COLO829 (cell line): Measurements from ENCODE around the gene RUNDC3A.
"Not testable (repeated sequence)": the region's sequence is repeated elsewhere in the genome, so short reads cannot be mapped to it uniquely, and the experiment has no call there.

ENCODE experiments used
- DNase-seq: peaks from one replicate; pipeline ENCODE4 v3.0.0; 2012; ENCODE audit warnings: low spot score

The RUNDC3A gene

GRCh38 chr17:44359006-44359405 is 50.6 kb downstream of the RUNDC3A start:
- DNase-seq, result no peak

DNA sequence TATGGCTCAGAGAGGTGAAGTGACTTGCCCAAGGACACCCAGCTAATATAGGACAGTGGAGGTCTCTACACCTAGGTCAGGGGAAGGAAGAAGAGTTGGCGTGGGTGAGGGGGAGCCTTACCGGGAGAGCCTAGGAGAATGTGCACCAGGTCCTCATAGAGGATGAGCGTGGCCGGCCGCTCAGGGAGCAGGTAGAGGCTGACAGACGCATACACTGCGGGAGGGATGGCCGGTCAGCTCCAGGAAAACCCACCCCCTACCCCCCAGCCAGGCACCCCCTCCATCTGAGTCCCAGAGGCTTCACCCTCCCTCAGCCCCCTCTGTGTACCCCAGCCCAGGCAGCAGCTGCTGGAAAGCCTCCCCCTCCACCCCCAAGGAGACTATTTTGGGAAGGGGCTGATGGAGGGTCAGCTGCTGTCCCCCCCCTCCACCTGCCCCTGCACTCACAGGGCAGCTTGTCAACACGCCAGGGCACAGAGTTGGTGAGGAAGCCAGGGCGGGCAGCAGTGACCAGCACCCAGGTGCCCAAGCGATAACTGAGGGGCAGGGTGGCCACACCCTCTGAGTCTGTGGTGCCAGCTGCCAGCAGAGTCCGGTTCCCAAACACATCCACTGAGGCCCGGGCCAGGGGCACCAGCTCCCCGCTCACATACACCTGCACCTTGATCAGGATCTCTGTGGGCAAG is 51.2 kb downstream of the RUNDC3A start:
- DNase-seq, result no peak

DNA sequence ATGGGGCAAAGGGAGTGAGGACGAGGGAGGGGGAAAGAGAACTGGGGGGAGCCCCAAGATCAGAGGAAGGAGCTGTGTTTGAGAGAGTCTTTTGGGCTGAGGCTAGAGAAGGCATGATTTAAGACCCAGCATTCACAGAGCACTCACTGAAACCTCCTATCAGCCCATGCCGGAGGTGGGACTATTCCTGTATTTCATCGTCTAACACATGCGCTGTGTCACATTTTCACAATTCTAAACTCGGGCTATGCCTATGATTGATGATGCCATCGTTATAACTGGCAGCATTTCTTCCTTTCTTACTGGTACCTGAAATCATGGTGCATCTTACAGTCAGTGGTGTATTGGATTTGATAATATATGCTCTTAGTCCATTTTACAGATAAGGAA is 51.7 kb downstream of the RUNDC3A start:
- no peak for DNase-seq

DNA sequence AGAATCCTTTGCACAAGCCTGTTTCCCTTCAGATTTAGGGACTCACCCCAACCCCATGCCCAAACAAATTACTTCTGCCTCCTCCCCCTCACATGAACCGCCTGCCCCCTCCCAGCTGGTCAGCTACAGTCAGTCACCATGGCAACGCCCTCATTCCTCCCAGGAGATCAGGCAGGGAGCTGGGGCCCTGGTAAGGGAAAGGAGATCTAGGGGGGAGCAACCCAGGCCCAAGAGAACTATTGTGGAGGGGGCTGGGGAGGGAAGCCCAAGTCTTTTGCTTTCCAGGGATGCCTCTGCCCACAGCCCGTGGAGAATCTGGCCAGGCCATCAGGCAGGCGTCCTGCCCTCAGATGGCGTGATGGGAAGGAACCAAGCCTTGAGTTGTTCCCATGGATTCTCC is 52.4 kb downstream of the RUNDC3A start:
- DNase-seq, result no peak

GRCh38 chr17:44361292-44362260 is 53.2 kb downstream of the RUNDC3A start:
- DNase-seq, result no peak

GRCh38 chr17:44362459-44362948 is 54.1 kb downstream of the RUNDC3A start:
- DNase-seq, result no peak

DNA sequence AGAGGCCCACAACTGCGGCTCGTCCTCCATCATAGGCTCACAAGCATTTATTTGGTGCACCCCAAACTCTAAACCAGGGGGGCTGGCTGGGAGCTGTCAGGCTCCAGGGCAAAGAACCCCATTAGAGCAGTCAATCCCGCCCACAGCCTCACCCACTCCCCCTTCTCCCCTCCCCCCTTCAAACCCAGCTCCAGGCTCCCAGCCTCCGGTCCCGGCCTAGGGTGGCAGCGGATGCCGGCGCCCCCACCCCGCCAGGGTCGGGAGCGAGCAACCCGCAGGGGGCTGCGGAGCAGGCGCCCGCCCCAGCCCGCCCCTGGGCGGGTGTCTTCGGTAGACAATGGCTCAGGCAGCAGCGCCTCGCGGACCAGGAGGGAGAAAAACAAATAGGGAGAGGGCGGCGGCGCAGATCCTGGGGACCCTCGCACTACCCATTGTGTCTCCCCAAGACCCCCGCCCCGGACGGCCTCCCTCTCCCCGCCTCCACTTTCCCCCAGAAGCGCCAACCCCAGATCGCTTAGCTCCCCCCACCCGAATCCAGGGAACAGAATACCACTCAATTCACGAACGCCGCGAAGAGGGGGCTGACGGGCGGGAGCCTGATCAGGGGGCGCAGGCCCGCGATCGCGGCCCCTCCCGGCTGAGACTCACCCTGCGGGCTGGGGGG is 54.7 kb downstream of the RUNDC3A start:
- no peak for DNase-seq

DNA sequence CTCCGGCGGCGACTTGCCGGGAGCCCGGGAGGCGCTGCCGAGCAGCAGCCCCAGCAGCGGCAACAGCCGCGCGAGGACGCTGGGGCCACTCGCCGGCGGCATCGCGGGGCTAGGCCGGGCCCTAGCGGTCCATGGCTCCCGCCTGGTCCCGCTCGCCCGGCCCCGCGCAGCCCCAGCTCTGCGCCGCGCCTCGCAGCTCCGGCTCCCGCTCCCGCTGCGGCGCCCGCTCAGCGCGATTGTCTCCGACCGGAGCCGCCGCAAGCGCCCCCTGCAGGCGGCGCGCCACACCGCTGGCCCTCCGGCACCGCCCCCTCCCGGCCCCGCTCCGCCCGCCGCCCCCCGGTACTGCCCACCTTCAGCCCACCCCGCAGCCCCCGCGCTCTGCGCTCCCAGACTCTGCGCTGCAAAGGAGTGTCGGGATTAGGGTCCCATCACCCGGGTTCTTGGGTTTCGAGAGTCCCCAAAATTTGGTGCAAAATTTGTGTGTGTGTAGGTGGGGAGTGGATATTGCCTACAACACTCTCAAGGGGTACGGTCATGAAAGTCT is 55.3 kb downstream of the RUNDC3A start, which contains the start of gene FAM171A2:
Gene FAM171A2 (minus strand): TSS at position 241 of the 547 bp plus-strand sequence. CDS start 139 bp downstream, at position 102.
- DNase-seq, result no peak

DNA sequence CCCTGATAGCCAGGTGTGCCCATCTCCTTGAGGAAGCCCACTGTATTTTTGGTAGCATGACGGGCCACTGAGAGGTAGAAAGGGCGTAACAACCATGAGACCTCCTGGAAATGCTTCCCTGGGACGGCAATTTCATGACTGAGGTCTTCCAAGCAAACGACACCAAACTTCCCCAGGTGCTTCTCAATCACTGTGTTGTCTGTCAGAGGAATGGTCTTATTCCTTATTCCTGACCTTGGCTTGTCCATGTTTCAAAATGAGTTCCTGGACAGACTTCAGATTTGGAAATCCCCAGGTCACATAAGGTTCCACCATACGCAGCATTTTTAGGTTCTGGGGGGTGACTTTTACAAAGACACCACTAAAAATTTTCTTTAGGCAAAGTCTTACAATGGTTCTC is 56.6 kb downstream of the RUNDC3A start:
- not testable (repeated sequence) for DNase-seq

GRCh38 chr17:44367231-44367979 is 59.0 kb downstream of the RUNDC3A start:
- no peak for DNase-seq
